Urothelium cell line (cell line): ENCODE measurements around the gene TBC1D20.
A peak's percentile ranks its signal among the peaks of the same experiment; 100 is the strongest.
"Not testable (repeated sequence)": the region's sequence is repeated elsewhere in the genome, so short reads cannot be mapped to it uniquely, and the experiment has no call there.

Experiments
- DNase-seq: peaks from one replicate; pipeline ENCODE4 v3.0.0; 2011; ENCODE audit warnings: low spot score, mixed read lengths
- FAIRE-seq: peaks from 2 replicates; lab custom pipeline; 2011; peaks lifted over from hg19 to GRCh38; lab: Jason Lieb, UNC

Gene TBC1D20, protein sequence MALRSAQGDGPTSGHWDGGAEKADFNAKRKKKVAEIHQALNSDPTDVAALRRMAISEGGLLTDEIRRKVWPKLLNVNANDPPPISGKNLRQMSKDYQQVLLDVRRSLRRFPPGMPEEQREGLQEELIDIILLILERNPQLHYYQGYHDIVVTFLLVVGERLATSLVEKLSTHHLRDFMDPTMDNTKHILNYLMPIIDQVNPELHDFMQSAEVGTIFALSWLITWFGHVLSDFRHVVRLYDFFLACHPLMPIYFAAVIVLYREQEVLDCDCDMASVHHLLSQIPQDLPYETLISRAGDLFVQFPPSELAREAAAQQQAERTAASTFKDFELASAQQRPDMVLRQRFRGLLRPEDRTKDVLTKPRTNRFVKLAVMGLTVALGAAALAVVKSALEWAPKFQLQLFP

DNA sequence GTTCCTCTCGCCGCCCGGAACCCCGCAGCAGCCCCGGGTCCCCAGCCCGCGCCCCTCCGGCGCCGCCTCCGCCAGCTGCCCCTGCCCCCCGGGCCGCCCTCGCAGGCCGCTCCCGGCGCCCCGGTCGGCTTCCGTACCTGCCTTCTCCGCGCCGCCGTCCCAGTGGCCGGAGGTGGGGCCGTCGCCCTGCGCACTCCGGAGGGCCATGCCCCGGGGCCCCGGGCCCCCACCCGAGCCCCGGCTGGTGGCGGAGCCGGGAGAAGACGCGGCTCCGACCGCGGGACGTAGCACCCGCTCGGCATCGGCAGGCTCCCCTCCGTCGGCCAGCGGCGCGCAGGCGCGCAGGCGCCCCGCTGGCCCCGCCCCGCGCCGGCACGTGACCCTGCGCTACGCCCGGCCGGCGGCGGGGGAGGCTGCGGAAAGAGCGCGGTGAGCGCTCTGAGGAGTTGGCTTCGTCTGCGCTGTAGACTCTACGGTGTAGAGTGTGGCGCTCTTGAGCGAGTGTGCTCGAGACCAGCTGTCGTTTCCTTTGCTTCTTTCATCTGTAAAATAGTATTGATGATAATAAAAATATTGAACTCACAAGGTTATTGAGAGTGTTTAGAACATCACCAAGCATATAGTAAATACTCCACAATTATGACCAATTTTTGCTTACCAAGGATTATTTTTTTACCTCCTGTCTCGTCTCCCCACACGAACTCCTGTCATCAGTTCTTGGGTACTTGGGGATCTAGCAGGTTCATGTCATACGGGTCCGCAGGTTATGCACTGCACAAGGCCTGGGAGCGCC, at the start of gene TBC1D20:
TSS of gene TBC1D20 (minus strand) at position 335 of the 793 bp plus-strand sequence. CDS start at position 207, 128 bp downstream.
- FAIRE-seq (peak; percentile 30), DNase-seq (peak; percentile 94)

DNA sequence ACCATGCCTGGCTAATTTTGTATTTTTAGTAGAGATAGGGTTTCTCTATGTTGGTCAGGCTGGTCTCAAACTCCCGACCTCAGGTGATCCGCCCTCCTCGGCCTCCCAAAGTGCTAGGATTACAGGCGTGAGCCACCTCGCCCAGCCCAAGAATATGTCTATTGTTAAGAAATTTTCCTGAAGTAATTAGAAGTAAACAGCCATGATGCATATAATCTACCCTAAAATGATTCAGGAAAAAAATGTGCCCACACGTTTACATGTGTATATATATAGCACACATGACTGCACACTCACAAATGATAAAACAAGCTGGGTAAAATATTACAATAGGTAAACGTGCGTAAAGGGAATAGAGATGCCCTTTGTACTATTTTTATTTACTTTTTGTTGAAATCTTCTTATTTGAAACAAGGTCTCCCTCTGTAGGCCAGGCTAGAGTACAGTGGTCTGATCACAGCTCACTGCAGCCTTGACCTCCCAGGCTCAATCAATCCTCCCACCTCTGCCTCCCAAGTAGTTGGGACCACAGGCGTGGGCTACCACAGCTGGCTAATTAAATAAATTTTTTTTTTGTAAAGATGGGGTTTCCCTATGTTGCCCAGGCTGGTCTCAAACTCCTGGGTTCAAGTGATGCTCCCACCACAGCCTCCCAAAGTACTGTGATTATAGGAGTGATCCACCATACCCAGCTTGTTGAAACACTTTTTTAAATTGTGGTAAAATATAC, 48.2 kb upstream of the TBC1D20 start:
- not testable (repeated sequence) for FAIRE-seq

DNA sequence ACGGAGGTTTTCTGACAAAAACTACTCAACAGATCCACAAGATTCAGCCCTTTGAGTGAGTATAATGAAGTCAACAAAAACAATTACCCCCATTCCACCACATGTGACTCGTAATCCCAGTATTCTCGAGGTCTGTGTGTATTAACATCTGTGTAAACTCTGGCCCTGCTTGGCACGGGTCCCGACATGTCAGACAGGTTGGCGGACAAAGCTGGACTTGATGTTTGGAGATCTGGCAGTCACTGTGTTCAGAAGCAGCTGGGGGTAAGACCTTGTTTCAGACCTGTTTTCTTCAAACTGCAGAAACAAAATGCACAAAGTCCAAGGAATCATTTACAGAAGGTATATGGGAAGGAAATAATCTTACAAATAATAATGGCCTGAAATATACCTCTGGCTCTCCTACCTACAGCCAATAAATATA, 46.0 kb upstream of the TBC1D20 start:
- not testable (repeated sequence) for DNase-seq
- peak; percentile 61 for FAIRE-seq

More for the DNA sequence above, 48.2 kb upstream of the TBC1D20 start:
- DNase-seq: not testable (repeated sequence)

DNA sequence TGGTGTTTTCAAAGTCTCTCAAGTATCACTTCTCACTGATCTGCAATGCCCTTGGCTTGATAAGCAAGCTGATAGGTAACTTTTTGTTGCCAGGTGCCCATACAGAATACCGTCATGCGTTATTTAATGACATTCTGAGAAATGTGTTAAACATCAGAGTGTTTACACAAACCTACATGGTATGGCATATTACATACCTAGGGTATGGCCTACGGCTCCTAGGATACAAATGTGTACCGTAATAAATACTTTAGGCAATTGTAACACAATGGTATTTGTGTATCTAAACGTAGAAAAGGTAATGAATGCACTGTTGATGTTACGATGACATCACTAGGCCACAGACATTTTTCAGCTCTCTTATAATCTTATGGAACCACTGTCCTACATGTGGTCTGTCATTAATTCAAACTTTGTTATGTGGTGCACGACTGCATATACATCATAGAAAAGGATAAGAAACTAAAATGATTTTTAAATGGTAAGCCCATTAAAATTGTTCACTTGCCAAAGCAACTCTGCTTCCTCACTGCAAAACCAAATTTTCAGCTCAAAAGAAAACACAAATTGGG, 45.5 kb upstream of the TBC1D20 start:
- FAIRE-seq (no peak), DNase-seq (no peak)

DNA sequence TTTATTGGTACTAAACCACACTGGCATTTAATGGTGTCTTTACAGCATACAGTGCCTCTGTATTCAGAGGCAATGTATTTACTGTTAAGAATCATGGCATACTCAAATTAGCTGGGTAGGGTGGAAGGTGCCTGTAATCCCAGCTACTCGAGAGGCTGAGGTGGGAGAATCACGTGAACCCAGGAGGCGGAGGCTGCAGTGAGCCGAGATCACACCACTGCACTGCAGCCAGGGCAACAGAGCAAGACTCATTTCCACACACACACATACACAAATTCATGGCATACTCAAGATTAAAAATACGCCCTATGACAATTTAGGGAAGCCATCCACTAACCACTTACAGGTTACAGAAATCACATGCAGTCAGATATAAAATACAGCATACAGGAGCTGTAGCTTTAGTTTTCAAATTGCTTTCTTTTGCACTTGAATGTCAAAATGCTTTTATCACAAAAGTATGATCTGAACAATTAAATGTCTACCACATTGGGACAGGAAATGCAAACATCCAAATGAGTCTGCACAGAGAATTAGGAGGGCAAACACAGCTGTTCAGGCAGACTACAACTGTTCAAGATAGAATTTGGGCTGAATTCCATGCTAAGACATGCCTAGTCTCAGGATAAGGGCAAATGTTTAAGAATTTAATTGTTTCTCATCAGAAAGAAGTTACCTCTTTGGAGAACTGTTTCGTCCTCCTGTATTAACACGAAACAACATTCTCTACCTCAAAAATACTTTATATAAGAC, 44.8 kb upstream of the TBC1D20 start:
- no peak for FAIRE-seq
- no peak for DNase-seq

DNA sequence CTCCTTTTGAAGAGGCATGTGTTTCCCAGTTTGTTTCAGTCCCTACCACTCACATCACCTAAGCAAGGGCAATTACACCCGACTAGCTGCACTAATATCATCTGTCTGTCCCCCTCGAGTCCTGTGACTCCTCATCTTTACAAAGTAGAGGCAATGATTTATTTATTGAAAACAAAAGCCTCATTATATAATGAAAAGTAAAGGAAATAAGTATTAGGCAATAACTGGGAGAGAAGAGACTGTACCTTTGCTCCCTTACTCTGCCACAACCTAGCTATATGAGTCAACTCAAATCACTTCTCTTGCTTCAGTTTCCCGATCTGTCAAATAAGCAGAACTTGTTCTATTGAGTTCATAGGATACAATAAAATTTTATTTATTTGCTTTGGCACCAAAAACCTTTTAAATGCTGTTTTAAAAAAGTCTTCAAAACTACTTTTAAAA, 42.3 kb upstream of the TBC1D20 start:
- FAIRE-seq: no peak
- DNase-seq: no peak

DNA sequence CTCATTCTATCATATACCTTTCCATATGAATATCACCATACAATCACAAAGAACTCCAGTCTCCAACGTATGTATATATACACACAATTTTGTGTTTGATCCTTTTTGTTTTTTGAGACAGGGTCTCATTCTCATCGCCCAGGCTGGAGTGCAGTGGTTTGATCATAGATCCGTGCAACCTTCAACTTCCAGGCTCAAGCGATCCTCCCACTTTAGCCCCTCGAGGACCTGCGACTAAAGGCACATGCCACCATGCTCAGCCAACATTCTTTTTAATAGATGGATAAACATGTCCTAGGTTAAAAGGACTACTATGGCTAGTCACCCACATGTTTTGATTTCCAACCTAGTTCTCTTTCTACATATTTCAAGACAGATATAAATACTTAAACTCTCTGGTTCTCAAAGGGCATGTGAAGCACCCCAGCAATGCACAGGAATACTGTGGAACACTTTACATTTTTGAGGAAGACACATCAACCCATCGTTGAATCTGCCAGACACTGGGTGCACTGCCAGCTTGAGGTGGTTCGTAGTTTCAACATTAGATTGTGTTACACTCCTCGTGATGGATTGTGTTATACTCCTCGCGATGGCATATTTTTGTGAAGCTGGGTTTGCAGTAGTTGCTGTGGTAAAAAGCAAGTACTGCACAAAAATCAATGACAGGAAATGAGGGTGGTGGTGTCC, 40.9 kb upstream of the TBC1D20 start:
- peak; percentile 70 for FAIRE-seq
- no peak for DNase-seq

DNA sequence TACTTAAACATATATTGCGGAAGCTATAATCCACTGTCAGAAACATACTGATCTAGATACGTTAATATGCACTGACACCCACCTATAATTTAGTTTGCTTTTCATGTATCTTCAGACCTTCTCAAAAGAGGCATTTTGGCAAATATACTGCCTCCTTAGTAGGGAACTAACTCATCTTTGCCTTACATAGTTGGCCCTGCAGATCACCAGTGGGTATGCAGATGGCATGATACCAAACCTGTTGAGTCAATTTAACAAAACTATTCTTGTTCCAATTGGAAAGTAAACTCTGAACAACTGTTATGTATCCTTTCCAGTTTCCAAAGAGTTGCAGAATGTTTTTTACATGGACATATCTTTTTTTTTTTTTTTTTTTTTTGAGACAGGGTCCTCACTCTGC, 35.6 kb upstream of the TBC1D20 start:
- FAIRE-seq (no peak), DNase-seq (no peak)

DNA sequence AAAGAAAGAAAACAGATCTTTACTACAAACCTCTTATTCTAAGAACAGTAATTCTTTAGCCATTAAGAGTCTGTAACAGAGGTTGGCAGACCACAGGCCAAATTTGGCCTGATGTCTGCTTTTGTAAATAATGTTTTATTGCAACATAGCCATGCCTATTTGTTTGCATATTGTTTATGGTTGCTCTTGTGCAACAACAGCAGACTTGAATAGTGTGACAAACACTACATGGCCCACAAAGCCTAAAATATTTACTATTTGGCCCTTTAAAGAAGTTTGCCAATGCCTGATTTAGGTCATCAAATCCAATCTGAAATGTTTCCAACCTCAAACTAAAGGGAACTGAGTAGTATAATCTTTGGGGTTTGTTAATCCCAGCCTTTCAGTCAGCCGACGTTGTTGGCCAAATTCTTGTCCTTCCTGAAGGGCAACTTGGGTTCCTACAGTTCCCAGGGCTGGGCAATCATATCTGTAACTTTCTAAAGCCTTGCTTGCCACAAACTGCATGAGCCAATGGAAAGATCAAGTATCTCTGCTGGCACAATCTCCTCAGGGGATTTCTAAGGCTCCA, 33.9 kb upstream of the TBC1D20 start:
- DNase-seq: no peak

DNA sequence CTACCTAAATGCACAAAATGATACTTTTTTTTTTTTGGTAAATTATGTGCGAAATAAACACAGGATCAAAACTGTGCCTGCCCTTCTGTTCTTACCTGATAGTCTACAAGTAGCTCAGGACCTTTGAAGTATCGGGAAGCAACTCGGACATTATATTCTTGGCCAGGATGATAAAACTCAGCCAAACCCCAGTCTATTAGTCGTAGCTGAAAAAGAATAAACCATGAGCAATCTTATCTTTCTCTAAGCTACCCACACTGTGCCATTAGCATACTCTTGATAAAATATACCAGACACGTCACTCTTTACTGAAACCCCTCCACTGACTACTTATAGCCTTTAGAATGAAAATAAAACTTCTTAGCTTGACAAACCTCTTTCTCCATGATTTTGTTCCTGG, 29.8 kb upstream of the TBC1D20 start:
- FAIRE-seq (no peak), DNase-seq (no peak)

More for the DNA sequence above, 33.9 kb upstream of the TBC1D20 start:
- FAIRE-seq: no peak

DNA sequence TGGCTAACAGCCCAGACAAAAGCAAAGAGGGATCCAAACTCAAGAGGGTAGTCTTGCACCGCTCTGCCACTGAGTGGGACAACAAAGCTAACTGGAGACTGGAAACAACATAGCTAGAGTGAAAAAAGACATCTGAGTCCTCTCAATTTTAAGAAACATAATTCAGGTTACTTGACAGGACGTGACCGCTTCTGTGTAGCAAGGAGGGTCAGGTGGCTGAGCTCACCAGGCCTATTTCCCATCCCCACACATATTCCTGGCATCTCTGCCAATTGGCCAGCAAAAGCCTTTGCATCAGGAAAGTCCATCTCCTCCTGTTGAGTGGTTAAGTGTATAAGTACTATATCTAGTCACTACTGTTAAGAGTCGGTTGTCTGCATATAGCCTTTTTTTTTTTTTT, 25.3 kb upstream of the TBC1D20 start:
- FAIRE-seq (no peak), DNase-seq (no peak)

DNA sequence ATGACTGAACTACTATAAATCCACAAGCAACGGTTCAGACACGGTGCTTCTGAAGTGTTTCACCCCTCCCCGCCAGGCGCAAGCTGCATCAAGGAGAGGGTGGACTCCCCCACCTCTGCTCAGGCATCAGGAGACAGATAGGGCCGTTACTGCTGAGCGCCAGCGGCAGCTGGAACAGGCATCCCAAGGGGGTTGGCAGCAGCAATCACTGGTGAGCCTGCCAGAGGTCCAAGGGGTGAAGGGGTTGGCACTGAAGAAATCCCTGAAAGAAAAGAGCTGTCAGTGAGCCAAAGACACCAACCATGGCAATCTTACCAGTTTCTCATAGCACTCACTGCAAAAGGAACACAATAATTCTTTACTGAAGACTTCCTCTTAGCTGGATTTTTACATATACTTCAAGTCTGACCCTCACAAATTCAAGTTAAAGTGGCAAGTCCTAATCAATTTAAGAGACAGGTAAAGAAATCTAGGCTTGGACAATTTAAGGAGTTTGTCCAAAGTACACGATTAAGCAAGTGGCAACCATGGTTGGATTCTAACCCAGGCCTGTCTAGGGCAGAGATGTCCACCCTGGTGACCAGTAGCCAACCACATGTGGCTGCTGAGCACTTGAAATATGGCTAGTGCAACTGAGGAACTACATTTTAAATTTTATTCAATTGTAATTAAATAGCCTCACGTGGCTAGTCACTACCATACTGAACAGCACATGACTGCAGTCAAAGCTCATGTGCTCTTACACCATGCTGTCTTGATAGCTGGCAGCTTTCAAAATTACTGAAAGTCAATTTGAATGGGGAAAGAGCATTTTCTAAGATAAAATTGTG, 21.7 kb upstream of the TBC1D20 start:
- DNase-seq (no peak), FAIRE-seq (peak; percentile 5)

DNA sequence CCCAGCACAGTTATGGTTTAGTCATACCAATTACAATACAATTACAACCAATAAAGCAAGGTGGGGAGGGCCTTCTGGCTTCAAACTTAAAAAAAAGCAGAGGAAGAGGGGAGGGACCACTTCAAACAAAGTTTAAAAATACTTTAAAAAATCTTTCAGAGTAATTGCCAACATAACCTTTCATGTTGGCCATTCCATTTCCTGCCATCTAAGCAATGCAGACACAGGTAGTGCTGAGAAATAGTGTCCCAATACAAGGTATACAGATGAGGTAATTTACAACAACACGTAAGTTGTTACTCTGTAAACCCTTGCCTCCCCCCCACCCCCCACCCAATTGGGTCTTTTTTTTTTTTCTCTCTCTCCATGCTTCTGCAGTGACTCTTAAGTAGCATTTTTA, 18.8 kb upstream of the TBC1D20 start:
- FAIRE-seq (no peak), DNase-seq (no peak)

DNA sequence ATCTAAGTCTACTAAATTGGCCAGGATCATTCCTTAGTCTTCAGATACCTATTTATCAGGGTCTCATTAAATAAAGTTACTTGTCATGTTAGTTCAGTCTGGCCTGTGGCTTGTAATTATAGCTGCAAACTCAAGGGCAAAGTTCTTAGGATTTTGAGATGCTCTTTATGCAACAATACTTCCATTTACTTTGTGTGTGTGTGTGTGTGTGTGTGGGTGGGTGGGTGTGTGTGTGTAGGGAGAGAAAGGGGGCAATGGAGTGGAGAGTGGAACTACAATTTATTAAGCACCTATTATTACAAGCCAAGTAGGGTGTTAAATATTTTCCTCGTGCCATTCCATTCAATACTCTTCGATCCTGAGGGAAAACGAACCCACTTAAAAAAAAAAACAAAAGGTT, 17.7 kb upstream of the TBC1D20 start:
- no peak for DNase-seq
- no peak for FAIRE-seq

DNA sequence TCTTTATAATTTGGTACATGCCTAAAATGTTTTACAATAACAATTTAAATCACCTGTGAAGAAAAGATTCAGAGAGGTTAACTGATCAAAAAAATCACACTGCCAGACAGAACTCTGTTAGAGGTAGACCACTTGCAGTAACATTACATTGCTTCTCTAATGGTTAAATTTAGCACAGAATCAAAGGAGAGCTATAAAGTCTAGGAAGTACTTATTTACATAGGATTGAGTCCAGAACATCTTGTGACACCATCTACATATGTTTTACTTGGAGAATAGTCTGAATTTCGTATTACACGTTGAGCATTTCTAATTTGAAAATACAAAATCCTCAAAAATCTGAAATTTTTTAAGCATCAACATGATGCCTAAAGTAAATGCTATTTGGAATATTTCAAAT, 17.2 kb upstream of the TBC1D20 start:
- FAIRE-seq (no peak), DNase-seq (no peak)

DNA sequence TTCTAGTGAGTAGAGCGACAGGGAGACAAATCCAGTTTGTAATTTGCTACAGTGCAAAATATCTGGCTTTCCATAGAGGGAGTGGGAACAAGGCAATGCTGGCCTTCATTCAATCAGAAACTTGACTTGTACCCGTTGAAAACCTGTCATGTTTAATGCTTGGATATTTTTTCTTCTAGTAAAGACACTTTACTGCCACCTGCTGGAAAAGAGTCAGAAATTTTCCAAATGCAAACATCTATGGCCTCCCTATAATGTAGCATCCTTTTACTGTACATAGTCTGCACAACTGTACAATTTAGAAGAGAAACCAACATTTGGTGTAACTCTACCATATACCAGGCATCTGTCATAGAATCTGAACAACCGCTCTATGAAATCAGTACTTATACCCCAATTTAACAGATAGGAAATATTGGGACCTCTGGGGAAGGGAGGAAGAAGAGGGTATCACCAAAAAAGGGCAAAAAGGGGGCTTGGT, 16.7 kb upstream of the TBC1D20 start:
- no peak for FAIRE-seq
- DNase-seq: peak; percentile 29

DNA sequence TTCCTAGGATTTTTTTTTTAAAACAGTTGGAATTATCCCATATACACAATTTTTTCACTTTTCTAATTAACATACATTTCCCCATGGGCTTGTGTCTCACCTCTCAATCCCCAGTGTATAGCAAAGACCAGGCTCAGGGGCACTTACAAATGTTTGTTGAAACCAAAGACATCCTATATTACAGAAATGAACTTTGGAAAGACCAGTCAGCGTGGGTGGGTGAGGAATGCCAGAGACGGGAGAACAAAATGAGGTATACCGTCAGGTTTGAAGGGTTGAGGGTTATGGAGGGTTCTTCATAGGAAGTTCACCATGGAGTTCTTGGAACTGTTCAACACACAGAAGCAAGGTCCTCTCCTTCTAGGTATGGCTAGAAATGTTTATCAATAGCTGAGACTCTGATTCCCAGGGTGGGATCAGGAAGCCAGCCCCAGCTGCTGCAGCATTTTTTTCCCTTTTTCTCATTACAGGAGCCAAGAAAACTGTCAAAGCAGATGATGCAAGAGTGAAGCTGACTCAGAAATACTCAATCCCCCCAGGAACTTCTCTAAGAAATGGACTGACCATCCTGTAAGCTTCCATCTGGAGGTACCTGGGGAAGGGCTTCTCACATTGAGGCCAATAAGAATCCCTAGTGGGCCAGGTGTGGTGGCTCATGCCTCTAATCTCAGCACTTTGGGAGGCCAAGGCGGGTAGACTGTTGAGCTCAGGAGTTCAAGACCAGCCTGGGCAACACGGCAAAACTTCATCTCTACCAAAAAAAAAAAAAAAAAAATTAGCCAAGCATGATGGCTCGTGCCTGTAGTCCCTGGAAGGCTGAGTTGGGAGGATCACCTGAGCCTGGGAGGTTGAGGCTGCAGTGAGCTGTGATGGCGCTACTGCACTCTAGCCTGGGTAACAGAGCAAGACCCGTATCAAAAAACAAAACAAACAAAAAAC, 15.9 kb upstream of the TBC1D20 start:
- DNase-seq: no peak
- no peak for FAIRE-seq
